GM18502 (cell line): ENCODE measurements around the gene GRID2.

Source experiments
- ATAC-seq: cut with Tn5 transposase; IDR thresholded peaks from one replicate; pipeline ENCODE4 v1.9.1; 2021; ENCODE audit warnings: mild to moderate bottlenecking; ENCODE audit not compliant: unreplicated experiment, poor library complexity

The GRID2 gene

GRCh38 chr4:93700571-93700970 lies 1396.8 kb downstream of the GRID2 start:
- ATAC-seq = no peak

- ATAC-seq = peak; percentile 82
These were observed 1406.5 kb downstream of the GRID2 start for GRCh38 chr4:93710101-93710846.

- no peak for ATAC-seq
These were observed 1407.2 kb downstream of the GRID2 start for GRCh38 chr4:93710847-93711430.

GRCh38 chr4:93718233-93718632 lies 1414.5 kb downstream of the GRID2 start:
- ATAC-seq = no peak

GRCh38 chr4:93719552-93719951 lies 1415.8 kb downstream of the GRID2 start:
- ATAC-seq = no peak

- ATAC-seq = no peak
These were observed 1418.7 kb downstream of the GRID2 start for GRCh38 chr4:93722446-93722845.

- ATAC-seq = no peak
These were observed 1426.5 kb downstream of the GRID2 start for GRCh38 chr4:93730251-93730650.

GRCh38 chr4:93730760-93731159 lies 1427.0 kb downstream of the GRID2 start:
- no peak for ATAC-seq

- ATAC-seq = peak; percentile 75
These were observed 1427.7 kb downstream of the GRID2 start for GRCh38 chr4:93731456-93731855.

- ATAC-seq = no peak
These were observed 1428.7 kb downstream of the GRID2 start for GRCh38 chr4:93732509-93732908.

- ATAC-seq = no peak
These were observed 1437.1 kb downstream of the GRID2 start for GRCh38 chr4:93740890-93741289.

GRCh38 chr4:93743022-93743421 lies 1439.3 kb downstream of the GRID2 start:
- no peak for ATAC-seq

- ATAC-seq = no peak
These were observed 1439.9 kb downstream of the GRID2 start for GRCh38 chr4:93743635-93744034.

GRCh38 chr4:93744961-93745360 lies 1441.2 kb downstream of the GRID2 start:
- no peak for ATAC-seq

GRCh38 chr4:93746031-93746430 lies 1442.3 kb downstream of the GRID2 start:
- no peak for ATAC-seq

GRCh38 chr4:93747220-93747619 lies 1443.5 kb downstream of the GRID2 start:
- ATAC-seq = no peak

GRCh38 chr4:93748373-93749291 lies 1444.9 kb downstream of the GRID2 start:
- ATAC-seq = peak; percentile 46

GRCh38 chr4:93749292-93749761 lies 1445.6 kb downstream of the GRID2 start:
- peak; percentile 83 for ATAC-seq

GRCh38 chr4:93751411-93751810 lies 1447.6 kb downstream of the GRID2 start:
- ATAC-seq = no peak

GRCh38 chr4:93756101-93756500 lies 1452.3 kb downstream of the GRID2 start:
- no peak for ATAC-seq

- no peak for ATAC-seq
These were observed 1455.7 kb downstream of the GRID2 start for GRCh38 chr4:93759506-93759905.
